Activated T-cell treated with anti-CD3 and anti-CD28 coated beads for 1 hour (primary cell): ENCODE results near the gene OARD1.

Source experiments
- DNase-seq: peaks from one replicate; pipeline ENCODE4 v3.0.0-alpha.2; 2020; ENCODE audit warnings: low read depth

The OARD1 gene

GRCh38 chr6:41047745-41048732 is 24.1 kb downstream of the OARD1 start:
- no peak for DNase-seq

GRCh38 chr6:41047306-41047705 is 24.9 kb downstream of the OARD1 start:
- no peak for DNase-seq

- DNase-seq: no peak
These were observed 26.1 kb downstream of the OARD1 start for GRCh38 chr6:41046084-41046483.

GRCh38 chr6:41045664-41046063 is 26.5 kb downstream of the OARD1 start:
- no peak for DNase-seq

- DNase-seq: no peak
These were observed 29.0 kb downstream of the OARD1 start for GRCh38 chr6:41043151-41043550.

- no peak for DNase-seq
These were observed 29.7 kb downstream of the OARD1 start, which contains the start of gene TSPO2 for GRCh38 chr6:41042226-41043055. TSPO2 (plus strand) TSS chr6:41042467; CDS start chr6:41042986, 519 bp downstream.

GRCh38 chr6:41040940-41041536 is 31.1 kb downstream of the OARD1 start:
- no peak for DNase-seq

GRCh38 chr6:41040101-41040939 is 31.8 kb downstream of the OARD1 start:
- no peak for DNase-seq

- peak; percentile 45 for DNase-seq
These were observed 32.8 kb downstream of the OARD1 start, which contains the start of gene UNC5CL for GRCh38 chr6:41039060-41039998. UNC5CL (minus strand) TSS chr6:41039221; CDS start chr6:41035074, 4,147 bp downstream.

GRCh38 chr6:41038205-41038604 is 34.0 kb downstream of the OARD1 start:
- no peak for DNase-seq

- no peak for DNase-seq
These were observed 34.9 kb downstream of the OARD1 start for GRCh38 chr6:41037107-41037900.

GRCh38 chr6:41036601-41037000 is 35.6 kb downstream of the OARD1 start:
- no peak for DNase-seq

- no peak for DNase-seq
These were observed 36.0 kb downstream of the OARD1 start for GRCh38 chr6:41036186-41036585.

GRCh38 chr6:41033776-41034175 is 38.4 kb downstream of the OARD1 start:
- DNase-seq: no peak

GRCh38 chr6:41032830-41033229 is 39.3 kb downstream of the OARD1 start:
- no peak for DNase-seq

GRCh38 chr6:41028561-41029412 is 43.4 kb downstream of the OARD1 start:
- no peak for DNase-seq

- peak; percentile 62 for DNase-seq
These were observed 44.2 kb downstream of the OARD1 start for GRCh38 chr6:41027799-41028560.

GRCh38 chr6:41027241-41027640 is 44.9 kb downstream of the OARD1 start:
- no peak for DNase-seq
